Neural cell (in vitro differentiated cells): ENCODE measurements around the gene IL15RA. TPM values are rescaled to one million over a fixed set of nuclear protein-coding genes. Genes with fewer than 3 reads are reported as not detected.

Source experiments
- H2AFZ ChIP-seq: fragments of 200-600, 300-800 bp; sonication (generic), shearing (Covaris generic); 2 replicates; pipeline ENCODE4 v1.6.0; 2014; ENCODE audit warnings: low read depth, mild to moderate bottlenecking, antibody characterized with exemption, low read length, moderate library complexity
- H3F3A ChIP-seq: fragments of 200-600 bp; shearing (Covaris generic); 2 replicates; pipeline ENCODE4 v1.6.1; 2016; ENCODE audit warnings: mild to moderate bottlenecking, moderate library complexity, mixed read lengths, antibody characterized with exemption, low read length; ENCODE audit not compliant: insufficient read depth, poor library complexity, severe bottlenecking
- H3K27ac ChIP-seq: fragments of 200-600, 300-800 bp; sonication (generic), shearing (Covaris generic); 2 replicates; pipeline ENCODE4 v1.5.1; 2014; ENCODE audit warnings: mild to moderate bottlenecking, low read length, moderate library complexity
- H3K27me3 ChIP-seq: fragments of 300-800, 200-600 bp; sonication (generic), shearing (Covaris generic); 2 replicates; pipeline ENCODE4 v1.6.0; 2014; ENCODE audit warnings: mild to moderate bottlenecking, low read depth, low read length, moderate library complexity; ENCODE audit not compliant: insufficient read depth
- H3K36me3 ChIP-seq: fragments of 300-800, 200-600 bp; sonication (generic), shearing (Covaris generic); 2 replicates; pipeline ENCODE4 v1.5.1; 2014; ENCODE audit warnings: mild to moderate bottlenecking, antibody characterized with exemption, low read length, moderate library complexity; ENCODE audit not compliant: insufficient read depth
- H3K4me2 ChIP-seq: fragments of 300-800, 200-600 bp; sonication (generic), shearing (Covaris generic); 2 replicates; pipeline ENCODE4 v1.6.0; 2014; ENCODE audit warnings: mild to moderate bottlenecking, low read length
- H3K4me3 ChIP-seq: fragments of 300-800, 200-600 bp; sonication (generic), shearing (Covaris generic); 2 replicates; pipeline ENCODE4 v1.5.1; 2014; ENCODE audit warnings: mild to moderate bottlenecking, low read length, moderate library complexity
- H3K79me2 ChIP-seq: fragments of 200-600 bp; shearing (Covaris generic); replicated peaks from 2 replicates; pipeline ENCODE4 v1.6.0; 2014; ENCODE audit warnings: mild to moderate bottlenecking, low read length, moderate library complexity; ENCODE audit not compliant: insufficient read depth
- H3K9ac ChIP-seq: fragments of 300-800, 200-600 bp; sonication (generic), shearing (Covaris generic); 2 replicates; pipeline ENCODE4 v1.6.1; 2016; ENCODE audit warnings: mild to moderate bottlenecking, low read length, mixed read lengths
- H3K9me2 ChIP-seq: fragments of 200-600 bp; shearing (Covaris generic); 2 replicates; pipeline ENCODE4 v1.6.1; 2016; ENCODE audit warnings: mild to moderate bottlenecking, low read length, mixed read lengths; ENCODE audit not compliant: insufficient read depth
- H3K9me3 ChIP-seq: fragments of 200-600, 300-800 bp; sonication (generic), shearing (Covaris generic); 2 replicates; pipeline ENCODE4 v1.6.1; 2016; ENCODE audit warnings: mild to moderate bottlenecking, mixed run types, low read length, moderate library complexity, mixed read lengths
- H4K20me1 ChIP-seq: fragments of 200-600 bp; shearing (Covaris generic); 2 replicates; pipeline ENCODE4 v1.6.1; 2016; ENCODE audit warnings: mild to moderate bottlenecking, mixed run types; ENCODE audit not compliant: insufficient read depth
- CTCF ChIP-seq: fragments of 450-650 bp; IDR thresholded peaks from 2 replicates; pipeline ENCODE4 v1.5.1; 2014; ENCODE audit warnings: antibody characterized with exemption, mild to moderate bottlenecking, moderate library complexity; ENCODE audit not compliant: poor library complexity, severe bottlenecking
- EP300 ChIP-seq: fragments of 450-650 bp; conservative IDR thresholded peaks from 2 replicates; pipeline ENCODE4 v1.6.1; 2014; ENCODE audit warnings: antibody characterized with exemption, mild to moderate bottlenecking, moderate library complexity; ENCODE audit not compliant: poor library complexity, severe bottlenecking
- EZH2 ChIP-seq: fragments of 200-600, 300-800 bp; shearing (Covaris generic), sonication (generic); IDR thresholded peaks from 2 replicates; pipeline ENCODE4 v1.6.1; 2014; ENCODE audit warnings: antibody characterized with exemption, low read length, borderline replicate concordance, mild to moderate bottlenecking; ENCODE audit not compliant: insufficient read depth, poor library complexity, severe bottlenecking
- MXI1 ChIP-seq: fragments of 450-650 bp; conservative IDR thresholded peaks from 2 replicates; pipeline ENCODE4 v1.6.1; 2014; ENCODE audit warnings: antibody characterized with exemption, mild to moderate bottlenecking; ENCODE audit not compliant: poor library complexity, severe bottlenecking
- POLR2AphosphoS5 ChIP-seq: IDR thresholded peaks from 2 replicates; pipeline ENCODE4 v1.6.1; 2012
- RAD21 ChIP-seq: fragments of 450-650 bp; conservative IDR thresholded peaks from 2 replicates; pipeline ENCODE4 v1.6.1; 2014; ENCODE audit warnings: antibody characterized with exemption, mild to moderate bottlenecking, moderate library complexity
- REST ChIP-seq: IDR thresholded peaks from 2 replicates; pipeline ENCODE4 v1.6.1; 2012; ENCODE audit warnings: borderline replicate concordance
- SMC3 ChIP-seq: fragments of 450-650 bp; conservative IDR thresholded peaks from 2 replicates; pipeline ENCODE4 v1.6.1; 2014; ENCODE audit warnings: antibody characterized with exemption, mild to moderate bottlenecking, moderate library complexity; ENCODE audit not compliant: poor library complexity
- TAF1 ChIP-seq: IDR thresholded peaks from 2 replicates; pipeline ENCODE4 v1.6.1; 2012; ENCODE audit warnings: low read depth
- polyA plus RNA-seq: library from polyadenylated mRNA; depleted of rRNA; stranded (reverse); fragments of >200 nt; gene quantifications from 2 replicates; pipeline ENCODE4 v1.2.3, GENCODE V29; 2014

Gene IL15RA
- polyA plus RNA-seq, 1 donor from 2014 or later, result not detected

- H3K27ac ChIP-seq, result no peak overlapping the region
Measured at GRCh38 chr10:6022660-6023059, 45.3 kb upstream of the IL15RA start.

GRCh38 chr10:6020826-6021225 is 43.5 kb upstream of the IL15RA start:
- Histone ChIP-seq H3K9me3 (no peaks in the 10 kb centered on the region), H3K9me2 (no peaks in the 10 kb centered on the region), H3K4me2 (no peak overlapping the region), H3K27ac (no peak overlapping the region), H3K4me3 (no peak overlapping the region), H4K20me1 (no peaks in the 10 kb centered on the region), H3K27me3 (no peaks in the 10 kb centered on the region), H2AFZ (no peak overlapping the region), H3K79me2 (no peaks in the 10 kb centered on the region), H3F3A (no peaks in the 10 kb centered on the region), H3K36me3 (no peaks in the 10 kb centered on the region), H3K9ac (no peak overlapping the region)
- no peak for TF ChIP-seq REST
- no peak for TF ChIP-seq CTCF
- TF ChIP-seq TAF1, result no peak
- no peak for TF ChIP-seq POLR2AphosphoS5
- TF ChIP-seq EZH2, result no peak
- no peak for TF ChIP-seq SMC3
- TF ChIP-seq EP300, result no peak

More at GRCh38 chr10:6022660-6023059, 45.3 kb upstream of the IL15RA start:
- Histone ChIP-seq H3K9me3 (no peaks in the 10 kb centered on the region), H3K27me3 (no peaks in the 10 kb centered on the region), H3K9ac (no peak overlapping the region), H3K4me2 (no peak overlapping the region), H3K4me3 (no peak overlapping the region), H2AFZ (no peak overlapping the region), H3K36me3 (no peaks in the 10 kb centered on the region), H4K20me1 (no peaks in the 10 kb centered on the region), H3K79me2 (no peaks in the 10 kb centered on the region), H3K9me2 (no peaks in the 10 kb centered on the region), H3F3A (no peaks in the 10 kb centered on the region)
- TF ChIP-seq EZH2 (no peak), RAD21 (no peak), REST (no peak), POLR2AphosphoS5 (no peak), MXI1 (no peak), TAF1 (no peak), EP300 (no peak), SMC3 (no peak), CTCF (no peak)
